GM18951 (cell line): ENCODE measurements around the gene BCAR1.

Experiments used
- POLR2A ChIP-seq: IDR thresholded peaks from 4 replicates; pipeline ENCODE4 v1.6.1; 2011; ENCODE audit warnings: mild to moderate bottlenecking; ENCODE audit not compliant: insufficient read length, insufficient read depth; ENCODE audit errors: extremely low read depth
- in situ Hi-C: fragments of 300-500 bp; cut with MboI; formaldehyde crosslinking; loops from one replicate; pipeline ENCODE4 v1.12.0; 2022; ENCODE audit warnings: low sequenced_read_pairs, mixed read lengths, inconsistent platforms; ENCODE audit not compliant: unreplicated experiment

BCAR1 gene

GRCh38 chr16:75263963-75264445 lies 12.6 kb upstream of the BCAR1 start:
- TF ChIP-seq POLR2A, result no peak
- in situ Hi-C loops, result no loop called here

DNA sequence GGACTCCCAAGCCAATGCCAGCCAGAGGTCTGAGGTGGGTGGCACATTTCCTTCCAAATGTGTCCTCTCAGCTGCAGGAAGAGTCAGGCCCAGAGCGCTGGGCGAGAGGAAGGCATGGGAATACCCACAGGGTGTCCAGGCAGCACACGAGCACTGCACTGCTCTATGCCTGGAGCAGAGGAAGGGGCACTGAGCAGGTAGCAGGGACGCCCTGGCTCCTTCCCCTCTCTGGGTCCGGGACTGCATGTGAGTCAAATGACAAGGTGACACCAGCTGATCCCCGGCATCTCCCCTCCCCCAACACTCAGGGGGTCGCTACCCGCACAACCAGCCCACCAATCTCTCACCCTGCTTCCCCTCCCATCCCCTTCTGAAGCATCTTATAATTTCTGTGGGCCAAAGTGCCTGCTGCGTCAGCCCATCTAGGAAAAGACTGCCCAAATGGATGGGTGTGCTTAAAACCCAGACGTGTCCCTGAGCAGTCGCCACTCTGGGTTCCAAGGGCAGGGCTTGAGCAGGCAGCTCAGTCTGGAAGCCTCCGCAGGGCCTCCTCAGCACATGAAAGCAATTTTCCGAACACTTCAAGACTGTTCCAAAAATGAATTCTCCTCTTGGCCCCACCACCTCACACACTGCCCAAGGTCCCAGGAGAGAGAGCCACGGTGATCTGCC lies 12.0 kb upstream of the BCAR1 start:
- no peak for TF ChIP-seq POLR2A
- in situ Hi-C loops, result no loop called here

DNA sequence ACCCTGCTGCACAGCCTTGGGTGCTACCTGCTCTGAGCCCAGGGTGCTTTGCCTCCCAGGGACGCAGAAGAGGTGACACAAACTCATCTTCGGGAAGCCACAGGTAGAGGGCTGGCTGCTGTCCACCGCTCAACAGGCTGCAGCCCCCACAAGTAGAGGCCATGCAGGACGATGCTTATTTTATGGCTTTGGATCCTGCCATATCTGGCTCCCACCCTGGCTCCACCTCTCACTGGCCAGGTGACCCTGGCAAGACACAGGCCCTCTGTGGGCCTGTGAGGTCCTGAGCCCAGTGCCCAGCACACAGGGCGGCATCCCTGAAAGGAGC lies 11.3 kb upstream of the BCAR1 start:
- in situ Hi-C loops, result no loop called here
- TF ChIP-seq POLR2A, result no peak

- in situ Hi-C loops, result no loop called here
- TF ChIP-seq POLR2A, result no peak
These were observed 10.8 kb upstream of the BCAR1 start for GRCh38 chr16:75262104-75262799.

DNA sequence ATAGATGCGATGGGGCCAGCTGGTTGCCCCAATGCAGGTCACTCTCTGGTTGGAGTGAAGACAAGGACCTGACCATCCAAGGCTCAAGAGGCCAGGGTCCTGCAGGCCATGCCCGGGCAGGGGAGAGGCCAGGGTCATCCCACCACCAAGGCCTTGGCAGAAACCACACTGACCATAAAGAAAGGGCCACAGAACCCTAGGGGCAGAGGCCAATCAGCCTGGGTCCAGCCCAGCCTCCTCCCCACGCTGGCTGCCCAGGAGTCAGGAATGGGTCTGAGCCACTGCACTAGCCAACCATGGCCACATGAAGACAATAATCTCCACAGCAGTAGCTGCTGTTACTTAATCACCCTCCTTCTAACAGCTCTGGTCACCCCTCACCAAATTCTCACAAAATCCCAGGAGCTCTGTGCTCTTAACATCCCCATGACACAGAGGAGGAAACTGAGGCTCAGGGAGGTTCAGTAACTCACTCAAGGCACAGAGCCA lies 10.2 kb upstream of the BCAR1 start:
- TF ChIP-seq POLR2A, result no peak
- in situ Hi-C loops, result no loop called here

DNA sequence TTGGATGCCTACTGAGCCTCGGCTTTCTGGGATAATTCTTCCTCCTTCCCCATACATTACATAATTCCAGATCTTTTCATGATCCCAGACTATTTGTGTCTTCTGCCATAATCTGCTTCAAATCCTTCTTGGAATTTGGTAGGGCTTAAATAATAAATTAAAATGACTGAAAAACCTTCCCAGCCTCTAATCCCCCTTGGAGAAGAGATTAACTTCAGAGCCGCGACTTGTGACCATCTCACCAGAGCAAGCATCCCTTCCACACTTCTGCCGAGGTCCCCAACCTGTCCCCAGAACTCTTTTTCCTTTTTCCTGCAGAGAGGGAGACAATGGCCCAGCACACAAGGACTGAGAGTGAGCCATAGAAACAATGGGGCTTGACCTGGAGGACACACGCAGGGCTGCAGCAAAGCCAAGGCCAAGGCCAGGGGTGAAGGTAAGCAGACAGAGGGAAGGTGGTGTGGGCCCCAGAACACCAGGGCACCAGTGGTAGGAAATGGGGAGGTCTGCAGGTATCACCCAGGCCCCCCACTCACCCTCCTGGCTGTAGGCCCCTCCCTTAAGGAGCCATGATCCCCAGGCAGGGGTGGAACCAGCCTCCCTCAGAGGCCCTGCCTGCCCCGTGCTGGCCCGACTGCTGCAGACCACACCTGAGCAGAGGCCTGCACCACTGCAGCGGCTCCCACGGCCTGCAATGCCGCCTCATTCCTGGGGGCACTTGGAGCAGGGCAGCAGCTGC lies 9.6 kb upstream of the BCAR1 start:
- in situ Hi-C loops, result no loop called here
- TF ChIP-seq POLR2A, result no peak

DNA sequence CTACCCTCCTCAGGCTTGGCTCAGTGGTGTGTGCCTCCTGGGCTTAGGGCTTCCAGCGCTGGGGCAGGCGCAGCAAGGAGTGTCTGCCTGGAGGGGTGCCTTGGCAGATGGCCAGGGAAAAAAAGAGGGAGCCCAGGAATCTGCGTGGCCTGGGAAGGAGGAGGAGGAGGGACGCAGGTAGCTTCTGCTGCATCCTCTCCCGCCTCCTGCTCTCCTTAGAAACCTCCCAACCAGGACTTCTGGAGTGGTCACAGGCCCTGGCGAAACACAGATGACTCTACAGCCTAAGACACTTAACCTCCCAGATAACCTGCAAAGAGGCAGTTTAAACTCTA lies 7.3 kb upstream of the BCAR1 start:
- in situ Hi-C loops, result no loop called here
- TF ChIP-seq POLR2A, result no peak

DNA sequence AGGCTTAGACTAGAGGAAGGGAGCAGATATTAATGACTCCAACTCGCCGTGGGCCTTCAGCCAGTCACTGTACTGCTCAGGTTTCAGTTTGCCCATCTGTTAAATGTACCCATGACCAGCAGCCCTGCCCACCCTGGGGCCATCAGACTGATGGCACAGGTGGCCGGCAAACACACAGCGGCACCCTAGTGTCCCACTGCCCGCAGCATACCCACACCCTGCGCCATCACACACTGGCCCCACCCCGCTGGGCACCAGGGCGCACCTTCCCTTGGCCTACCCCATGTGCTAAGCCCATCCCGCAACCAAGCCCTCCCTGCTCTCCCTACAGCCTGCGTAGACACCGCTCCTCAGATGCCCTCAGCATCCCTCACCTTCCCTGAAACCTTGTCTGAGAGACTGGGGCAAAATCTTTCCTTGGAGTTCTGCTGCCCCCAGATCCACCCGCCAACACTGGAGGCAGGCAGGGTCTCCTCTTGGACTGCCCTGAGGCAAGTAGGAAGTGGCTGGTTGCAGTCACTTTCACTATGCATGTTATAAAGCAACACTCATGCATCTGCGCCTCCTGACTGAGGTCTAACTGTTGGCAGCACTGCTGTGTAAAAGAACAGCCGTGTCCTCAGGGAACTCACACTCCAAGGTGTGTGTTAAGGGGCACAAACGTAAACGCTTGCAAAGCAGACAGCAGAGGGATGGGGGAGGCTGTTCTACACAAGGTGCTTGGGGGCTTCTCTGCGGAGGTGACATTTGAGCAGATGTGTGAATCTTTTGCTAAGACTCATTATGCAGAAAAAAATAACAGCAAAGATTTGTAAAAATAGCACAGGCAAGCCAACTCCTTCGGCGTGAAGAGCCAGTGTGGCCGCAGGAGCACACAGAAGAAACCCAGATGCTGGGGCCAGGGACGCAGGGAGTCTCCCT lies 6.7 kb upstream of the BCAR1 start:
- in situ Hi-C loops, result no loop called here
- TF ChIP-seq POLR2A, result no peak

DNA sequence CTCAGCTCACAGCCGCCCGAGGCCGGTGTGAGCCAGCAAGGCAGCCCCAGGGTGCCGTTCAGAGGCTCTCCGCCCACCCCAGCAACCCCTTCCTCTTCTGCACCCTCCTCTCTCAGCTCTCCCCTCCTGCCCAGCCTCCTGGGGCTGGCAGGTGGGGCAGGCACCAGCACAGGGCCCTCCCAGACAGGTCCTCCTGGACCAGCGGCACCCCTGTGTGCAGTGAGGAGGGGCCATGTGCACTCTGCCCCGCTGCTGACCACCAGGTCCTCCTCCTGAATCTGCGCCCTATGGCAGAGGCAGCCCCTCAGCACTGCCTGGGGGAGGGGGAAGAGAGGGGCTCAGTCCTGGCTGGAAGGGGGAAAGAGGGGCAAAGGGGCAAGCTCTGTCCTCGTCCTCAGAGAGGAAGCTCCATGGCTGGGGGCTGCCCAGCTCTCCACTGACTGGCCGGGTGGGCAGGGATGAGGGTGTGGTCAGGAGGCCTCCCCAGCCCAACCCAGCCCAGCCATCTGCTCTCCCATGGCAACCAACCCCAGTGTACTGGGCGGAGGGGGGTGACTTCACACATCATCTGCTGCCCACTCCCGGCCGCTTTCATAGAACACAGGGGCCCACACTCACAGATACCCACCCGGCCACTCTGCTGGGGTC lies 5.4 kb upstream of the BCAR1 start:
- TF ChIP-seq POLR2A, result no peak
- in situ Hi-C loops, result no loop called here

DNA sequence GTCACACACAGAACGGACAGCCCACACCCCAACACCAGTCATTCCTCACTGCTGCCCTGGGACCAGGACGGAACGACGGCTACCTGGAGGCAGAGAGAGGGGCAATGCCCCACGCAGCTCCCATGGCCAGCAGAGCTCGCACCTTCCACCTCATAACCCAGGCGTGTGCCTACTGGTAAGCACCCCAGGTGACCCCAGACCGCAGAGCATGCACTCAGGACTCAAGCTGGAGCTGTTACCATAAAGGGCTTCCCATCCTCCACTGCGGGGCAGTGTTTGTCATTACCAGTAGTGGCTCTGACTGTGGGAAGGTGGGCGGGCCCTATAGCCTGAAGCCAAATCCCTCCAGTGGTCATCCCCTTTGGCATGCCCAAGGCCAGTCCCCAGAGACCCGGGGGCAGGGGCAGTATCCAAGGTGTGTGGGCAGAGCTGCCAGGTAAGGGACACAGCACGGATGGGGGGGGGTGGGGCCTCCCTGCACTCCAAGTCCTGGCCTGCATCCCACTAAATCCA lies 4.7 kb upstream of the BCAR1 start:
- in situ Hi-C loops, result no loop called here
- no peak for TF ChIP-seq POLR2A

- TF ChIP-seq POLR2A, result no peak
These were observed 3.0 kb upstream of the BCAR1 start for GRCh38 chr16:75254359-75254837.

More at GRCh38 chr16:75254359-75254837, 3.0 kb upstream of the BCAR1 start:
- in situ Hi-C loops, result no loop called here
